SK-N-SH treated with all-trans-retinoic acid at 6 μM for 48 hours (cell line): ENCODE results near the gene COL16A1.

ENCODE experiments used
- ISL1 ChIP-seq: fragments of 250-450 bp; sonication (Bioruptor Pico); IDR thresholded peaks from 2 replicates; pipeline ENCODE4 v2.1.2; 2022; ENCODE audit warnings: mild to moderate bottlenecking, moderate library complexity
- ZC3H10 ChIP-seq: fragments of 250-450 bp; sonication (Bioruptor Pico); IDR thresholded peaks from 2 replicates; pipeline ENCODE4 v1.5.1; 2021; ENCODE audit warnings: mild to moderate bottlenecking, moderate library complexity
- ZFP30 ChIP-seq: fragments of 450-650 bp; formaldehyde crosslinking; IDR thresholded peaks from 2 replicates; pipeline ENCODE4 v1.5.0; 2022; ENCODE audit warnings: mild to moderate bottlenecking, moderate library complexity
- ZNF565 ChIP-seq: fragments of 450-650 bp; formaldehyde crosslinking; conservative IDR thresholded peaks from 2 replicates; pipeline ENCODE4 v1.5.0; 2020; ENCODE audit warnings: low read depth, mild to moderate bottlenecking, moderate library complexity
- TF ChIP-seq, protein P1 (sequence below): fragments of 250-450 bp; sonication (Bioruptor Pico); IDR thresholded peaks from 2 replicates; pipeline ENCODE4 v1.5.1; 2020; ENCODE audit warnings: low read depth, mild to moderate bottlenecking, moderate library complexity
- TF ChIP-seq, protein P2 (sequence below): fragments of 250-450 bp; sonication (Bioruptor Pico); IDR thresholded peaks from 2 replicates; pipeline ENCODE4 v1.8.0; 2020; ENCODE audit warnings: mild to moderate bottlenecking, moderate library complexity, borderline replicate concordance

DNA sequence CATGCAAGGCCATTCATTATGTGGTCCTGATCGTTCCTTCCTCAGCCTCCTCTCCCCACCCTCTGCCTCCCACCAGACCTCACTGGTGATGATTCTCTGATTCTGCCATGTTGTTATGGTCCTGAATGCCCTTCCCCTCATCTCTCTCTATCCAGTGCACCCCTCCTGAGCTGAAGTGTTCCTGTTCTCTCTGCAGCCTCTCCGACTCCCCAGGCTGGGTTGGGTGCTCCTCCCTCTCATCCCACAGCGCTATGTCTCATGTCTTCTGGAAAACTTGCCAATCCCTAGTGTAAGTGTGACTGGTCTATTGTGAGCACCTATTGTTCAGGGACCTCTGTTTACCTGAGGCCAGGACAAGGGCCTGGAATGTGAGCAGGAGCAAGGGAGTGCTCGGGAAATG is 48.1 kb downstream of the COL16A1 start:
- TF ChIP-seq, protein P1, sequence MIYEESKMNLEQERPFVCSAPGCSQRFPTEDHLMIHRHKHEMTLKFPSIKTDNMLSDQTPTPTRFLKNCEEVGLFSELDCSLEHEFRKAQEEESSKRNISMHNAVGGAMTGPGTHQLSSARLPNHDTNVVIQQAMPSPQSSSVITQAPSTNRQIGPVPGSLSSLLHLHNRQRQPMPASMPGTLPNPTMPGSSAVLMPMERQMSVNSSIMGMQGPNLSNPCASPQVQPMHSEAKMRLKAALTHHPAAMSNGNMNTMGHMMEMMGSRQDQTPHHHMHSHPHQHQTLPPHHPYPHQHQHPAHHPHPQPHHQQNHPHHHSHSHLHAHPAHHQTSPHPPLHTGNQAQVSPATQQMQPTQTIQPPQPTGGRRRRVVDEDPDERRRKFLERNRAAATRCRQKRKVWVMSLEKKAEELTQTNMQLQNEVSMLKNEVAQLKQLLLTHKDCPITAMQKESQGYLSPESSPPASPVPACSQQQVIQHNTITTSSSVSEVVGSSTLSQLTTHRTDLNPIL (CRISPR knock-in tag), result no peak
- TF ChIP-seq ZFP30 (CRISPR knock-in tag) (no peak), ZC3H10 (no peak), ZNF565 (CRISPR knock-in tag) (no peak), ISL1 (CRISPR knock-in tag) (no peak)
- TF ChIP-seq, protein P2, sequence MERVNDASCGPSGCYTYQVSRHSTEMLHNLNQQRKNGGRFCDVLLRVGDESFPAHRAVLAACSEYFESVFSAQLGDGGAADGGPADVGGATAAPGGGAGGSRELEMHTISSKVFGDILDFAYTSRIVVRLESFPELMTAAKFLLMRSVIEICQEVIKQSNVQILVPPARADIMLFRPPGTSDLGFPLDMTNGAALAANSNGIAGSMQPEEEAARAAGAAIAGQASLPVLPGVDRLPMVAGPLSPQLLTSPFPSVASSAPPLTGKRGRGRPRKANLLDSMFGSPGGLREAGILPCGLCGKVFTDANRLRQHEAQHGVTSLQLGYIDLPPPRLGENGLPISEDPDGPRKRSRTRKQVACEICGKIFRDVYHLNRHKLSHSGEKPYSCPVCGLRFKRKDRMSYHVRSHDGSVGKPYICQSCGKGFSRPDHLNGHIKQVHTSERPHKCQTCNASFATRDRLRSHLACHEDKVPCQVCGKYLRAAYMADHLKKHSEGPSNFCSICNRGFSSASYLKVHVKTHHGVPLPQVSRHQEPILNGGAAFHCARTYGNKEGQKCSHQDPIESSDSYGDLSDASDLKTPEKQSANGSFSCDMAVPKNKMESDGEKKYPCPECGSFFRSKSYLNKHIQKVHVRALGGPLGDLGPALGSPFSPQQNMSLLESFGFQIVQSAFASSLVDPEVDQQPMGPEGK, result no peak
